Fibroblast of lung (primary cell): Measurements from ENCODE around the gene SPATA33. TPM values are rescaled to one million over a fixed set of nuclear protein-coding genes. Genes with fewer than 3 reads are reported as not detected.

Experiments used
- DNase-seq, 2 donors: peaks; one replicate each; pipeline versions ENCODE4 v3.0.0 to v3.0.0-alpha.2; 2010; ENCODE audit warnings: low read depth in 2 of 2
- H2AFZ ChIP-seq: 2 replicates; pipeline ENCODE4 v1.5.1; 2012; ENCODE audit warnings: low read length, control low read depth, inconsistent platforms
- H3K27ac ChIP-seq: 2 replicates; pipeline ENCODE4 v1.5.1; 2011; ENCODE audit warnings: low read length, control low read depth; ENCODE audit not compliant: insufficient read depth
- H3K27me3 ChIP-seq: 2 replicates; pipeline ENCODE4 v1.5.1; 2011; ENCODE audit warnings: mild to moderate bottlenecking, low read length; ENCODE audit not compliant: control insufficient read depth, insufficient read depth
- H3K36me3 ChIP-seq: 2 replicates; pipeline ENCODE4 v1.5.1; 2011; ENCODE audit warnings: low read length; ENCODE audit not compliant: control insufficient read depth, insufficient read depth
- H3K4me1 ChIP-seq: 2 replicates; pipeline ENCODE4 v1.5.1; 2011; ENCODE audit warnings: low read length; ENCODE audit not compliant: control insufficient read depth, insufficient read depth; ENCODE audit errors: extremely low read depth
- H3K4me2 ChIP-seq: 2 replicates; pipeline ENCODE4 v1.5.1; 2011; ENCODE audit warnings: low read length, control low read depth; ENCODE audit not compliant: insufficient read depth; ENCODE audit errors: extremely low read depth
- H3K4me3 ChIP-seq, 4 experiments: fragments of 200-600 bp in 1 of 4; sonication (generic) in 1 of 4; replicated peaks in 1 of 4; 2 replicates each; pipeline ENCODE4 v1.5.1; 2011 to 2016; ENCODE audit warnings: low read length in 4 of 4, low read depth in 3 of 4, mild to moderate bottlenecking in 3 of 4, control low read depth in 2 of 4, inconsistent platforms in 1 of 4, mixed read lengths in 1 of 4; ENCODE audit not compliant: insufficient read depth in 1 of 4; ENCODE audit errors: control extremely low read depth in 1 of 4
- H3K79me2 ChIP-seq: 2 replicates; pipeline ENCODE4 v1.5.1; 2012; ENCODE audit warnings: mild to moderate bottlenecking, low read length, inconsistent platforms; ENCODE audit not compliant: control insufficient read depth, insufficient read depth
- H3K9ac ChIP-seq: 2 replicates; pipeline ENCODE4 v1.5.1; 2011; ENCODE audit warnings: mild to moderate bottlenecking, low read length, control low read depth; ENCODE audit not compliant: insufficient read depth
- H3K9me3 ChIP-seq: 2 replicates; pipeline ENCODE4 v1.5.1; 2012; ENCODE audit warnings: low read depth, low read length; ENCODE audit not compliant: control insufficient read depth, insufficient read depth
- H4K20me1 ChIP-seq: 2 replicates; pipeline ENCODE4 v1.5.1; 2011; ENCODE audit warnings: low read length; ENCODE audit not compliant: control insufficient read depth, insufficient read depth; ENCODE audit errors: extremely low read depth
- EZH2 ChIP-seq: IDR thresholded peaks from 2 replicates; pipeline ENCODE4 v1.5.1; 2012; ENCODE audit warnings: low read length, control low read depth, mild to moderate bottlenecking; ENCODE audit errors: missing control alignments
- polyA plus RNA-seq, 2 donors: library from polyadenylated mRNA; depleted of rRNA in 1 of 2; stranded (reverse) in 1 of 2; unstranded in 1 of 2; fragments of >200 nt; gene quantifications; 2 replicates each; pipeline ENCODE4 v1.2.1, GENCODE V29; 2011 to 2012; ENCODE audit warnings: missing spikeins in 1 of 2
- total RNA-seq: library from RNA; depleted of rRNA; stranded (reverse); fragments of >200 nt; gene quantifications from 2 replicates; pipeline ENCODE4 v1.2.1, GENCODE V29; 2014
- TF ChIP-seq, protein P1 (sequence below), 2 donors: IDR thresholded peaks in 1 of 2; conservative IDR thresholded peaks in 1 of 2; 1 replicate in 1 of 2; 2 replicates in 1 of 2; pipeline ENCODE4 v1.5.1; 2011 to 2012; ENCODE audit warnings: low read length in 2 of 2, control low read depth in 1 of 2, inconsistent platforms in 1 of 2, low read depth in 1 of 2, mild to moderate bottlenecking in 1 of 2

SPATA33 gene
- total and polyA plus RNA-seq, 2 donors (not counting 1 experiment from before 2014, with no cell fraction given): 2.0 to 2.8 TPM

DNA sequence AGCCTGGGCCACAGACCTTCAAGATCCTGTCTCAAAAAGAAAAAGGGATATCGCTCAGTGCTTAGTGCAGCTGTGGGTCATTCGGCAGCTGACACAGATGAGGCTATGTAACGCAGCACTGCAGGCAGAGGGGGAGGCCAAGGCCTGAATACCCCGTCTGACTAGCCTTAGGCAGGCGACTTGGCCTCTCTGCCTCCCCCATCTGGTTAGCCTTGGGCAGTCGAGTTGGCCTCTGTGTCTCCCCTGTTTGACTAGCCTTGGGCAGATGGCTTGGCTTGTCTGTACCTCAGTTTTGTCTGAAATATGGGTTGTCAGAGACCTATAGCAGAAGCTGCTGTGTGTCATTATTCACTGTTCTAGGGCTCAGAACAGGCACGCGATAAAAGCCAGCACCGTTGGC is 10.0 kb downstream of the SPATA33 start:
- no peak overlapping the region for H3K27ac ChIP-seq
- no peaks in the 10 kb centered on the region for H3K4me1 ChIP-seq
- no peak overlapping the region for H3K9ac ChIP-seq
- H4K20me1 ChIP-seq: no peaks in the 10 kb centered on the region
- H3K36me3 ChIP-seq: peaks cover 2% of the 10 kb centered on the region
- DNase-seq: no peak
- H3K4me2 ChIP-seq: no peak overlapping the region
- no peaks in the 10 kb centered on the region for H3K9me3 ChIP-seq
- H2AFZ ChIP-seq: no peak overlapping the region
- H3K27me3 ChIP-seq: no peaks in the 10 kb centered on the region
- no peak overlapping the region for H3K4me3 ChIP-seq
- no peak for TF ChIP-seq EZH2
- TF ChIP-seq, protein P1, sequence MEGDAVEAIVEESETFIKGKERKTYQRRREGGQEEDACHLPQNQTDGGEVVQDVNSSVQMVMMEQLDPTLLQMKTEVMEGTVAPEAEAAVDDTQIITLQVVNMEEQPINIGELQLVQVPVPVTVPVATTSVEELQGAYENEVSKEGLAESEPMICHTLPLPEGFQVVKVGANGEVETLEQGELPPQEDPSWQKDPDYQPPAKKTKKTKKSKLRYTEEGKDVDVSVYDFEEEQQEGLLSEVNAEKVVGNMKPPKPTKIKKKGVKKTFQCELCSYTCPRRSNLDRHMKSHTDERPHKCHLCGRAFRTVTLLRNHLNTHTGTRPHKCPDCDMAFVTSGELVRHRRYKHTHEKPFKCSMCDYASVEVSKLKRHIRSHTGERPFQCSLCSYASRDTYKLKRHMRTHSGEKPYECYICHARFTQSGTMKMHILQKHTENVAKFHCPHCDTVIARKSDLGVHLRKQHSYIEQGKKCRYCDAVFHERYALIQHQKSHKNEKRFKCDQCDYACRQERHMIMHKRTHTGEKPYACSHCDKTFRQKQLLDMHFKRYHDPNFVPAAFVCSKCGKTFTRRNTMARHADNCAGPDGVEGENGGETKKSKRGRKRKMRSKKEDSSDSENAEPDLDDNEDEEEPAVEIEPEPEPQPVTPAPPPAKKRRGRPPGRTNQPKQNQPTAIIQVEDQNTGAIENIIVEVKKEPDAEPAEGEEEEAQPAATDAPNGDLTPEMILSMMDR (conservative IDR thresholded peaks at IDR 0.05 in 1 of 2, IDR thresholded peaks at IDR 0.05 in 1 of 2; ENCODE audit: low read depth in 1 of 2, low read length in 2 of 2): no peak
- H3K79me2 ChIP-seq: no peaks in the 10 kb centered on the region

DNA sequence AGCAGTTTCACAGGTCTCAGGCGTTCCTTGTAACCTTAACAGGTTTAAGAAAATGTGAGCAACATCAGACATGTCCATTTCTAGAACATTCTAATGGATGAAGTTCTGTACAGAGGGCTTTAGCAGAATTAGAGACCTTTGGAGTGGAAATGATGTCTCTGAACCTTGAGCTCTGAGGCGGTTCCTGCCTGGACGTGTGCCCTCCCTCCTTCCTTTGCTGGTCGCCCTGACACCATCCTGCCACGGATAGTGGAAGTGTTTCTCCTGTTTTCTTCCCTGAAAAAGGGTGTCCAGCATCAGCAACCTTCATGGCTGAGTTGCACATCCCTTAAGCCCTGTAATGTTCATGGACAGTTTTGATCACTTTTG is 11.1 kb downstream of the SPATA33 start:
- H3K9me3 ChIP-seq: no peaks in the 10 kb centered on the region
- H3K4me1 ChIP-seq: no peaks in the 10 kb centered on the region
- no peak overlapping the region for H3K9ac ChIP-seq
- no peaks in the 10 kb centered on the region for H4K20me1 ChIP-seq
- H3K4me3 ChIP-seq: no peak overlapping the region
- no peaks in the 10 kb centered on the region for H3K79me2 ChIP-seq
- no peak overlapping the region for H3K27ac ChIP-seq
- no peaks in the 10 kb centered on the region for H3K36me3 ChIP-seq
- no peak overlapping the region for H3K4me2 ChIP-seq
- H3K27me3 ChIP-seq: no peaks in the 10 kb centered on the region
- TF ChIP-seq, protein P1 (conservative IDR thresholded peaks at IDR 0.05 in 1 of 2, IDR thresholded peaks at IDR 0.05 in 1 of 2; ENCODE audit: low read depth in 1 of 2, low read length in 2 of 2): no peak
- H2AFZ ChIP-seq: no peak overlapping the region
- DNase-seq: no peak

DNA sequence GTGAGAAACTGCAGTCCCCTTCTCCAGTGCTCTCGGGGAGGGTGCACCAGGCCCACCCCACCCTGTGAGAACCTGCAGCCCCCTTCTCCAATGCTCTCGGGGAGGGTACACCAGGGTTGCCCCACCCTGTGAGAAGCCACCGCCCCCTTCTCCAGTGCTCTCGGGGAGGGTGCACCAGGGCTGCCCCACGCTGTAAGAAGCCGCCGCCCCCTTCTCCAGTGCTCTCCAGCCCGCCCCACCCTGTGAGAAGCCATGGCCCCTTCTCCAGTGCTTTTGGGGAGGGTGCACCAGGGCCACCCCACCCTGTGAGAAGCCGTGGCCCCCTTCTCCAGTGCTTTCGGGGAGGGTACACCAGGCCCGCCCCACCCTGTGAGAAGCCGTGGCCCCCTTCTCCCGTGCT is 12.1 kb downstream of the SPATA33 start:
- no peak for DNase-seq
- TF ChIP-seq EZH2: no peak
- Histone ChIP-seq H3K9me3 (no peaks in the 10 kb centered on the region), H2AFZ (no peak overlapping the region), H3K79me2 (no peaks in the 10 kb centered on the region), H3K27ac (no peak overlapping the region), H3K4me3 (no peak overlapping the region), H4K20me1 (no peaks in the 10 kb centered on the region), H3K36me3 (no peaks in the 10 kb centered on the region), H3K4me2 (no peak overlapping the region), H3K27me3 (no peaks in the 10 kb centered on the region), H3K9ac (no peak overlapping the region), H3K4me1 (no peaks in the 10 kb centered on the region)
